Activated naive CD8-positive, alpha-beta T cell treated with anti-CD3 and anti-CD28 coated beads, Interleukin-2, amount 50 U/mL, for 24 hours (primary cell): ENCODE data around the gene PLCE1.

ENCODE experiments used
- ATAC-seq: fragments of 150-1000 bp; cut with Tn5 transposase; one replicate; pipeline ENCODE4 v1.10.0; 2021
- DNase-seq: peaks from one replicate; pipeline ENCODE4 v3.0.0; 2021
- H3K27ac Mint-ChIP-seq: one replicate; pipeline ENCODE4 v1.8.0; 2021; ENCODE audit warnings: mild to moderate bottlenecking, mixed read lengths
- H3K27me3 Mint-ChIP-seq: one replicate; pipeline ENCODE4 v1.8.0; 2021; ENCODE audit warnings: mixed read lengths
- H3K36me3 Mint-ChIP-seq: one replicate; pipeline ENCODE4 v1.8.0; 2021; ENCODE audit warnings: low read depth, mixed read lengths
- H3K4me1 Mint-ChIP-seq: one replicate; pipeline ENCODE4 v1.8.0; 2021; ENCODE audit warnings: mixed read lengths
- H3K4me3 Mint-ChIP-seq: one replicate; pipeline ENCODE4 v1.8.0; 2021; ENCODE audit warnings: mild to moderate bottlenecking, moderate library complexity, mixed read lengths
- H3K9me3 Mint-ChIP-seq: one replicate; pipeline ENCODE4 v1.8.0; 2021; ENCODE audit warnings: mixed read lengths

The PLCE1 gene

DNA sequence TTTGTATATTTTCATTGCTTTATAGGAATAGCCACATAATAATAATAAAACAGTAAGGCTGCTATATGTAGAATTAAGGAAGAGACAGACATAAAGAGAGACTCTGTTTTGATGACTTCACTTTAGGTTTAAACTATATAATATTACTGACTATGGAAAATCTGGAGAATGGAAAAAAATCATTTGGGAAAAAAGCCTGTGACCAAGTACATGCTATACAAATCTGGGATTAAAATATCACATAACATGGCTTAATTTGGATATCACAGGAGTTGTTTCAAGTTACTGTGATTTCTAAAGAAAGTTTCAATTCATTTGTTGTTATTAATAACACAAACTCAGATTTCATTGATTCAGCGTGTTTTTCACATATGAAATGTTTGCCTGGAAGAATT is 7.7 kb downstream of the PLCE1 start:
- Mint-ChIP-seq H3K27ac (no peak overlapping the region), H3K4me1 (no peaks in the 10 kb centered on the region), H3K4me3 (no peak overlapping the region), H3K36me3 (no peaks in the 10 kb centered on the region), H3K9me3 (no peaks in the 10 kb centered on the region), H3K27me3 (peaks cover 21% of the 10 kb centered on the region)
- no peak for DNase-seq
- ATAC-seq = no peak

- no peak overlapping the region for H3K27ac Mint-ChIP-seq
- no peaks in the 10 kb centered on the region for H3K9me3 Mint-ChIP-seq
- ATAC-seq = no peak
- peaks cover 25% of the 10 kb centered on the region for H3K27me3 Mint-ChIP-seq
- no peak for DNase-seq
- no peak overlapping the region for H3K4me3 Mint-ChIP-seq
- H3K36me3 Mint-ChIP-seq = no peaks in the 10 kb centered on the region
- H3K4me1 Mint-ChIP-seq = no peaks in the 10 kb centered on the region
These were observed 8.4 kb downstream of the PLCE1 start for GRCh38 chr10:94002156-94002555.

DNA sequence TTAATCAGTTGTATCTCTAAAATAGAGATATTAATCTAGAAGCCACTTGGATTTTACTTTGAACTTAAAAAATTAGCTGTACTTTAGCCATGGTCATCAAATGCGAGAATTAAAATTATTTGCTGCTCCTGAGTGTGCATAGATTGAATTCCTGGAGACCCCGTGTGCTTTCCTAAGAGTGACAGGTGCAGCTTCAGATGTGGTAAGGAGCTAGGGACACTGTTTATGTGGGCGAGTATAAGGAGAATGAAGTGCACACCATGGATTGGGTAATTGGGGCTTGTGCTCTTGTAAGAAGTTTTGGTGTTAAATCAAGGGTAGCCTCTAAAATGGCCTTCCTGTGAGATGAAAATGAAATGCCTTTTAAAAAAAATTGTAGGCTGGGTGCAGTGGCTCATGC is 9.8 kb downstream of the PLCE1 start:
- no peaks in the 10 kb centered on the region for H3K9me3 Mint-ChIP-seq
- peaks cover 19% of the 10 kb centered on the region for H3K27me3 Mint-ChIP-seq
- H3K4me3 Mint-ChIP-seq = no peak overlapping the region
- no peak overlapping the region for H3K27ac Mint-ChIP-seq
- H3K36me3 Mint-ChIP-seq = no peaks in the 10 kb centered on the region
- no peaks in the 10 kb centered on the region for H3K4me1 Mint-ChIP-seq
- no peak for ATAC-seq
- no peak for DNase-seq

GRCh38 chr10:94005050-94005449 is 11.3 kb downstream of the PLCE1 start:
- Mint-ChIP-seq H3K36me3 (no peaks in the 10 kb centered on the region), H3K4me3 (no peak overlapping the region), H3K27ac (no peak overlapping the region), H3K27me3 (peaks cover 13% of the 10 kb centered on the region), H3K9me3 (no peaks in the 10 kb centered on the region), H3K4me1 (no peaks in the 10 kb centered on the region)
- ATAC-seq (no peak), DNase-seq (no peak)

GRCh38 chr10:94006591-94007550 is 13.1 kb downstream of the PLCE1 start:
- Mint-ChIP-seq H3K4me3 (no peak overlapping the region), H3K36me3 (no peaks in the 10 kb centered on the region), H3K9me3 (no peaks in the 10 kb centered on the region), H3K27me3 (peaks cover 10% of the 10 kb centered on the region), H3K27ac (no peak overlapping the region), H3K4me1 (no peaks in the 10 kb centered on the region)
- DNase-seq = no peak
- ATAC-seq = no peak

DNA sequence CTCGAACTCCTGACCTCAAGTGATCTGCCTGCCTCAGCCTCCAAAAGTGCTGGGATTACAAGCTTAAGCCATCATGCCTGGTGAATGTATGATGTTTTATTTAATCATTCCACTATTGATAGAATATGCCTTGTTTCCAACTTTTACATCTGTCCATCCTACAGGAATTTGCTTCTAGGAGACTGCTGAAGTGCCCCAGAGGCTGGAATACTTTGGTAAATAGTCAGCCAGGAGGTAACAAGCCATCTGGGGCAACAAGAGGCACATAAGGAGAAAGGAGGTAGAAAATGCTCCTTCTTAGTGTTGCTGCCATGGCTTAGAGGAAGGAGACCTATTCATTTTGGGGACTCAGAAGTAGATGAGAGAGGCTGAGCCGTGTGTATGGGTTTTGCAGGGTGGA is 14.8 kb downstream of the PLCE1 start:
- no peaks in the 10 kb centered on the region for H3K4me1 Mint-ChIP-seq
- no peaks in the 10 kb centered on the region for H3K9me3 Mint-ChIP-seq
- no peak for DNase-seq
- no peak for ATAC-seq
- no peak overlapping the region for H3K27ac Mint-ChIP-seq
- no peaks in the 10 kb centered on the region for H3K36me3 Mint-ChIP-seq
- H3K27me3 Mint-ChIP-seq = peaks cover 13% of the 10 kb centered on the region
- no peak overlapping the region for H3K4me3 Mint-ChIP-seq

DNA sequence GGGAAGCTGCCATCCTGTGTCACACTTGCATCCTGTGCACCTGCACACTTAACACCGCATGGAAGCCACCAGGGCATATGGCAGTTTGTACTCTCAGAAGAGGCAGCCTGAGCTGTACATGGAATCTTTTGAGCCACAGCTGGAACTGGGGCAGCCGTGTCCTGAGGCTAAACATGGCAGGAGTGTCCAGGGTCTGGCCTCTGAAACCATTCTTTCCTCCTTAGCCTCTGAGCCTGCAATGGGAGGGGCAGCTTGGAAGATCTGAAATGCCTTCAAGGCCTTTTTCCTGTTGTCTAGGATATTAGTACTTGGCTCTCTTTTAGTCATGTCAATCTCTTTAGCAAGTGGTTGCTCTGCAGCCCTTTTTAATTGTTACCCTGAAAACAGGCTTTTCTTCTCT is 16.4 kb downstream of the PLCE1 start:
- H3K27ac Mint-ChIP-seq = no peak overlapping the region
- ATAC-seq (no peak), DNase-seq (no peak)
- no peaks in the 10 kb centered on the region for H3K9me3 Mint-ChIP-seq
- no peaks in the 10 kb centered on the region for H3K36me3 Mint-ChIP-seq
- H3K4me3 Mint-ChIP-seq = no peak overlapping the region
- H3K4me1 Mint-ChIP-seq = no peaks in the 10 kb centered on the region
- peaks cover 10% of the 10 kb centered on the region for H3K27me3 Mint-ChIP-seq

DNA sequence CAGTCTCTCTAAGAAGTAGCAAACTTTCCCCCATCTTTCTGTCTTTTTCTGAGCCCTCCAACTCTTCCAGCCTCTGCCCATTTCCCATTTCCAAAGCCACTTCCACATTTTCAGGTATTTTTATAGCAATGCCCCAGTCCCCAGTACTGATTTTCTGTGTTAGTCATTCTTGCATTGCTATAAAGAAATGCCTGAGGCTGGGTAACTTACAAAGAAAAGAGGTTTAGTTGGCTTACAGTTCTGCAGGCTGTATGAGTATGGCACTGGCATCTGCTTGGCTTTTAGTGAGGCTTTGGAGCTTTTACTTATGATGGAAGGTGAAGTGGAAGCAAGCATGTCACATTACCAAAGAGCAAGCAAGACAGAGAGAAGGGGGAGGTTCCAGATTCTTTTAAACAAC is 17.2 kb downstream of the PLCE1 start:
- no peak overlapping the region for H3K27ac Mint-ChIP-seq
- ATAC-seq (no peak), DNase-seq (no peak)
- no peaks in the 10 kb centered on the region for H3K9me3 Mint-ChIP-seq
- peaks cover 8% of the 10 kb centered on the region for H3K27me3 Mint-ChIP-seq
- no peaks in the 10 kb centered on the region for H3K4me1 Mint-ChIP-seq
- no peak overlapping the region for H3K4me3 Mint-ChIP-seq
- no peaks in the 10 kb centered on the region for H3K36me3 Mint-ChIP-seq

GRCh38 chr10:94011296-94011695 is 17.6 kb downstream of the PLCE1 start:
- Mint-ChIP-seq H3K36me3 (no peaks in the 10 kb centered on the region), H3K4me3 (no peak overlapping the region), H3K9me3 (no peaks in the 10 kb centered on the region), H3K4me1 (no peaks in the 10 kb centered on the region), H3K27me3 (peaks cover 8% of the 10 kb centered on the region), H3K27ac (no peak overlapping the region)
- DNase-seq (no peak), ATAC-seq (no peak)

DNA sequence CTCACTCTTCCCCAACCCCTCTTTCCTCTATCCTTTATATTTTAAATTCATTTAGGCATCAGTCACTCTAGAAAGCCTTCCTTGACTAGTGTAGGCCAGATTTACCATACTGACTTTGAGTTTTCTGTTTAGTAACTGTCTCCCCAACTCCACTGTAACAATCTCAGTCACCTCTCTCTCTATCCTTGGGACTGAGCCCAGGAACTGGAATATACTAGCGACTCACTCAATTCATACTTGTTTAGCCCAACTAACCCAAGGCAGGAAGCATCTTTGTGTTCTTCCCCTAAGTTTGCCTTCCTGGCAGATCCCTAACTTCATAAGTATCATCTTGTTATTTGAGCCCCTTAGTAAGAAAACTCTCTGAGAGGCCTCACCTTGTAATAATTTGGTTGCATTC is 19.1 kb downstream of the PLCE1 start:
- no peak for DNase-seq
- Mint-ChIP-seq H3K4me3 (no peak overlapping the region), H3K9me3 (no peaks in the 10 kb centered on the region), H3K27me3 (peaks cover 3% of the 10 kb centered on the region), H3K36me3 (no peaks in the 10 kb centered on the region), H3K4me1 (no peaks in the 10 kb centered on the region), H3K27ac (no peak overlapping the region)
- no peak for ATAC-seq

GRCh38 chr10:94013331-94013760 is 19.6 kb downstream of the PLCE1 start:
- no peak for ATAC-seq
- H3K4me1 Mint-ChIP-seq = no peaks in the 10 kb centered on the region
- no peaks in the 10 kb centered on the region for H3K36me3 Mint-ChIP-seq
- peaks cover 3% of the 10 kb centered on the region for H3K27me3 Mint-ChIP-seq
- H3K4me3 Mint-ChIP-seq = no peak overlapping the region
- H3K27ac Mint-ChIP-seq = no peak overlapping the region
- H3K9me3 Mint-ChIP-seq = no peaks in the 10 kb centered on the region
- no peak for DNase-seq

DNA sequence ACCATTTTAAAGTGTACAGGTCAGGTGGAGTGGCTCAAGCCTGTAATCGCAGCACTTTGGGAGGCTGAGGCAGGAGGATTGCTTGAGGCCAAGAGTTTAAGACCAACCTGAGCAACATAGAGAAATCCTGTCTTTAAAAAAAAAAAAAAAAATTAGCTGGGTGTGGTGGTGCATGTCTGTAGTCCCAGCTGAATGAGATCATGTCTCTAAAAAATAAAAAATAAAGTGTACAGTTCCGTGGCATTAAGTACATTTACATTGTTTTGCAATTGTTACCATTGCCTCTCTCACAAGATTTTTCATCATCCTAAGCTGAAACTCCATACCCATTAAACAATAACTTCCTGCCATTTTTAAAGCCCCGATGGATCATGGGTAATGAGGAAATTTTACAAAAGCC is 20.6 kb downstream of the PLCE1 start:
- ATAC-seq (no peak), DNase-seq (no peak)
- H3K4me1 Mint-ChIP-seq = no peaks in the 10 kb centered on the region
- H3K27me3 Mint-ChIP-seq = peaks cover 3% of the 10 kb centered on the region
- no peak overlapping the region for H3K4me3 Mint-ChIP-seq
- no peak overlapping the region for H3K27ac Mint-ChIP-seq
- H3K36me3 Mint-ChIP-seq = no peaks in the 10 kb centered on the region
- H3K9me3 Mint-ChIP-seq = no peaks in the 10 kb centered on the region

GRCh38 chr10:94016727-94017714 is 23.3 kb downstream of the PLCE1 start:
- H3K9me3 Mint-ChIP-seq = no peaks in the 10 kb centered on the region
- no peaks in the 10 kb centered on the region for H3K36me3 Mint-ChIP-seq
- H3K4me3 Mint-ChIP-seq = no peak overlapping the region
- no peaks in the 10 kb centered on the region for H3K4me1 Mint-ChIP-seq
- no peak overlapping the region for H3K27ac Mint-ChIP-seq
- ATAC-seq (no peak), DNase-seq (no peak)
- peaks cover 7% of the 10 kb centered on the region for H3K27me3 Mint-ChIP-seq

- Mint-ChIP-seq H3K27ac (no peak overlapping the region), H3K36me3 (no peaks in the 10 kb centered on the region), H3K9me3 (no peaks in the 10 kb centered on the region), H3K27me3 (peaks cover 7% of the 10 kb centered on the region), H3K4me3 (no peak overlapping the region), H3K4me1 (no peaks in the 10 kb centered on the region)
- ATAC-seq (no peak), DNase-seq (no peak)
These were observed 24.4 kb downstream of the PLCE1 start for GRCh38 chr10:94018107-94018506.

DNA sequence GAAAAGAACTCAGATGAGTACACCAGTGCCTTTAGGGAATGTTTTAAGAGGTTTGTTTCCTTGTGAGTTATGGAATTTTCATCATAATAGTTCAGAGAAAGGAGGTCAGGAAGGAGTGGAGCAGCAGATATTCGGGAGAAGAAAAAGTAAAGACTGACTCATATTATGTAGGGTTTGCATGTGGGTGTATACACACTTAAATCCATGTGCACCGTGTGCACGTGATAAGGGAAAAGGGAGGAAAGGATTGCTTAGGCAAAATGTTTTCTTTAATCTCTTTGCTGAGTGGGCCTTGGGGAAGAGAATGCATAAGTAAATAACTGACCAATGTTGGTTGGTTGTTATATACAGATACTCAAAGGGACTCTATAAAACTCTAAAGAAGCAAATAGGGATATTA is 30.2 kb downstream of the PLCE1 start:
- Mint-ChIP-seq H3K36me3 (no peaks in the 10 kb centered on the region), H3K27me3 (peaks cover 6% of the 10 kb centered on the region), H3K9me3 (peaks cover 17% of the 10 kb centered on the region), H3K27ac (no peak overlapping the region), H3K4me1 (no peaks in the 10 kb centered on the region), H3K4me3 (no peak overlapping the region)
- ATAC-seq = no peak
- no peak for DNase-seq
